Measurements from ENCODE around the gene HUNK. TPM values are rescaled to one million over a fixed set of nuclear protein-coding genes. Genes with fewer than 3 reads are reported as not detected.

Gene HUNK
- total and polyA plus RNA-seq, 2 of the 8 experiments (the other 6 are each of a cell fraction or from before 2014, with no cell fraction given) = 1.9 to 10.2 TPM

DNA sequence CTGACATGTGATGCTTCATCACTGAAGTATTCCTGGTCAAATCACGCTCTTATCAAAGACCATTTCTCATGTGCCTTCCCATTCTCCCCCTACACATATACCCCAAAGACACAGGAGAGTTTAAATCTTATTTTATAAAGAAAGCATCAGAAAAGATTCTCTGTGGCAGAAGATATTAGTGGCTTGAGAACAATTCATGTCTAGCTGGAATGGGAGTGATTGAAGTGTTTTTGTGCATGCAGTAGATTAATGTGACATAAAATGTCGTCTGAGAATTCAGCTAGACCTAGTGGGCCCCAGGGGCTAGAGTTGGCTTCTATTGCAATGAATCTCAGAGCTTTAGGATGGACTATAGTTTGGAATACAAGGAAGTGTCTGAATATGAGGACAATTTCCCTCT, 163.9 kb downstream of the HUNK start:
- H3K27me3 ChIP-seq (replicated peaks in 1 of 4; ENCODE audit: control insufficient read depth in 3 of 4, extremely low read depth in 1 of 4, insufficient read depth in 3 of 4, low read length in 3 of 4) = no peaks in the 10 kb centered on the region
- no peak for DNase-seq (ENCODE audit: low read depth in 1 of 2, low spot score in 2 of 2)
- H2AFZ ChIP-seq (ENCODE audit: low read length) = no peak overlapping the region
- ChIA-PET CTCF (ENCODE audit: partially characterized antibody) (interaction anchor here (0.9 to 1.4 kb wide), 3 partner anchors 13 to 251 kb away, joined by 3 read pairs; no protein-coding TSS in a partner anchor), POLR2A (ENCODE audit: partially characterized antibody) (interaction anchor here (1.4 kb wide), 1 partner anchor 19 kb away, joined by 4 read pairs; no protein-coding TSS in a partner anchor)
- peaks cover 0 to 4% of the 10 kb centered on the region in 2 experiments; a peak in 1 of 4 replicates for H3K9me3 ChIP-seq (ENCODE audit: insufficient read depth in 2 of 2, low read depth in 1 of 2, low read length in 1 of 2)
- H4K91ac ChIP-seq (replicated peaks; ENCODE audit: insufficient read length, low read length) = no peak overlapping the region
- no peak overlapping the region for H3K4me3 ChIP-seq (ENCODE audit: extremely low read depth in 1 of 4, insufficient read depth in 2 of 4, low read depth in 3 of 4, low read length in 4 of 4)
- no peak overlapping the region for H4K8ac ChIP-seq (ENCODE audit: extremely low read depth, insufficient read depth, low read length)
- no peak overlapping the region for H2BK120ac ChIP-seq (replicated peaks; ENCODE audit: low read depth, low read length)
- H2BK15ac ChIP-seq (ENCODE audit: low read length) = no peak overlapping the region
- no peaks in the 10 kb centered on the region for H4K20me1 ChIP-seq (replicated peaks in 1 of 2; ENCODE audit: control insufficient read depth in 1 of 2, insufficient read depth in 2 of 2, low read length in 2 of 2)
- no peak overlapping the region for H3K56ac ChIP-seq (replicated peaks; ENCODE audit: insufficient read length, low read depth, low read length)
- H3K4ac ChIP-seq (replicated peaks; ENCODE audit: insufficient read length, low read depth, low read length) = no peak overlapping the region
- no peak for FAIRE-seq
- no peaks in the 10 kb centered on the region for H3K36me3 ChIP-seq (ENCODE audit: control insufficient read depth in 2 of 4, insufficient read depth in 4 of 4, low read length in 3 of 4)
- no peak overlapping the region for H3K4me2 ChIP-seq (ENCODE audit: insufficient read depth in 1 of 2, low read depth in 2 of 2, low read length in 2 of 2)
- no peak overlapping the region for H2BK5ac ChIP-seq (ENCODE audit: low read depth, low read length)
- H3K14ac ChIP-seq (ENCODE audit: insufficient read length) = no peak overlapping the region
- H3K23me2 ChIP-seq (ENCODE audit: low read depth, low read length) = no peaks in the 10 kb centered on the region
- H3K4me1 ChIP-seq (replicated peaks in 1 of 4; ENCODE audit: control insufficient read depth in 3 of 4, insufficient read depth in 4 of 4, low read length in 3 of 4) = no peaks in the 10 kb centered on the region
- no peak overlapping the region for H3K18ac ChIP-seq (ENCODE audit: extremely low read depth, low read length)
- no peaks in the 10 kb centered on the region for H3K79me2 ChIP-seq (ENCODE audit: control insufficient read depth in 1 of 2, insufficient read depth in 2 of 2, low read length in 2 of 2)
- 92% methylated on average over 2 of the region's 2 CpGs; no CpG with 5 or more reads in 1 of the 2 experiments for WGBS, 2 experiments (ENCODE audit: extremely low coverage in 1 of 2, insufficient coverage in 1 of 2, insufficient read length in 1 of 2, insufficient replicate concordance in 2 of 2, low coverage in 1 of 2, low lambda C conversion rate in 2 of 2, missing lambda C conversion rate in 1 of 2)
- no peak overlapping the region for H3K9ac ChIP-seq (replicated peaks in 1 of 4; ENCODE audit: extremely low read depth in 1 of 4, low read depth in 3 of 4, low read length in 3 of 4)
- no peak overlapping the region for H2BK12ac ChIP-seq (ENCODE audit: low read depth, low read length)
- H3K79me1 ChIP-seq (ENCODE audit: low read depth, low read length) = no peaks in the 10 kb centered on the region
- no peak overlapping the region for H3K27ac ChIP-seq (ENCODE audit: low read depth, low read length)
- H2BK20ac ChIP-seq (ENCODE audit: low read length) = no peak overlapping the region
- no peak overlapping the region for H2AK5ac ChIP-seq (ENCODE audit: low read depth, low read length)
- H4K5ac ChIP-seq (ENCODE audit: insufficient read length, low read depth, low read length) = no peak overlapping the region
- H3K23ac ChIP-seq (ENCODE audit: insufficient read length) = no peak overlapping the region
- TF ChIP-seq SRF (IDR thresholded peaks at IDR 0.05; ENCODE audit: low read depth, low read length) (no peak), HDAC6 (IDR thresholded peaks at IDR 0.05; ENCODE audit: low read depth, low read length) (no peak), SP1 (IDR thresholded peaks at IDR 0.05; ENCODE audit: low read depth, low read length) (no peak), GTF2F1 (IDR thresholded peaks at IDR 0.05; ENCODE audit: borderline replicate concordance, low read depth, low read length) (no peak), NRF1 (IDR thresholded peaks at IDR 0.05; ENCODE audit: low read depth, low read length) (no peak), JUND (IDR thresholded peaks at IDR 0.05; ENCODE audit: low read length) (no peak), RXRA (IDR thresholded peaks at IDR 0.05; ENCODE audit: insufficient read depth, low read depth, low read length) (no peak), MAX (IDR thresholded peaks at IDR 0.05) (no peak), USF2 (IDR thresholded peaks at IDR 0.05; ENCODE audit: low read length) (no peak), CREB1 (IDR thresholded peaks at IDR 0.05) (no peak), CEBPB (IDR thresholded peaks at IDR 0.05; ENCODE audit: low read depth, low read length) (no peak), JUN (IDR thresholded peaks at IDR 0.05; ENCODE audit: low read depth, low read length) (no peak)
- TF ChIP-seq, protein P1, sequence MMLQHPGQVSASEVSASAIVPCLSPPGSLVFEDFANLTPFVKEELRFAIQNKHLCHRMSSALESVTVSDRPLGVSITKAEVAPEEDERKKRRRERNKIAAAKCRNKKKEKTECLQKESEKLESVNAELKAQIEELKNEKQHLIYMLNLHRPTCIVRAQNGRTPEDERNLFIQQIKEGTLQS (IDR thresholded peaks at IDR 0.05; ENCODE audit: insufficient read depth, low read depth, low read length) = no peak
